Activated CD4-positive, alpha-beta T cell treated with anti-CD3 and anti-CD28 coated beads, Interleukin-2, amount 10 ng/mL, durations not matched to agents 7 days and 5 days (primary cell): ENCODE results near the gene KRT6A. TPM values are rescaled to one million over a fixed set of nuclear protein-coding genes. Genes with fewer than 3 reads are reported as not detected.

Experiments
- CTCF ChIA-PET: fragments of 350-600 bp; sonication (Branson Sonifier 250); formaldehyde crosslinking; loops from one replicate; lab custom pipeline; 2021; ENCODE audit warnings: antibody characterized with exemption; lab: Charles Lee
- POLR2A ChIA-PET: fragments of 350-600 bp; sonication (Branson Sonifier 250); formaldehyde crosslinking; loops from one replicate; lab custom pipeline; 2021; ENCODE audit warnings: antibody characterized with exemption; lab: Charles Lee
- DNase-seq: peaks from one replicate; pipeline ENCODE4 v3.0.0-alpha.2; 2020
- H3K27ac Mint-ChIP-seq: one replicate; pipeline ENCODE4 v1.8.0; 2021; ENCODE audit warnings: mild to moderate bottlenecking, moderate library complexity, mixed read lengths
- H3K27me3 Mint-ChIP-seq: one replicate; pipeline ENCODE4 v1.8.0; 2021; ENCODE audit warnings: mixed read lengths
- H3K36me3 Mint-ChIP-seq: one replicate; pipeline ENCODE4 v1.8.0; 2021; ENCODE audit warnings: low read depth, mixed read lengths
- H3K4me1 Mint-ChIP-seq: one replicate; pipeline ENCODE4 v1.8.0; 2021; ENCODE audit warnings: mixed read lengths
- H3K4me3 Mint-ChIP-seq: one replicate; pipeline ENCODE4 v1.8.0; 2021; ENCODE audit warnings: mild to moderate bottlenecking, moderate library complexity, mixed read lengths
- H3K9me3 Mint-ChIP-seq: one replicate; pipeline ENCODE4 v1.8.0; 2021; ENCODE audit warnings: mixed read lengths
- total RNA-seq, 2 experiments: library from RNA; stranded (reverse); gene quantifications; one replicate each; pipeline ENCODE4 v1.2.3, GENCODE V29; 2021

Gene KRT6A
- total RNA-seq, 2 experiments from 2014 or later = not detected

DNA sequence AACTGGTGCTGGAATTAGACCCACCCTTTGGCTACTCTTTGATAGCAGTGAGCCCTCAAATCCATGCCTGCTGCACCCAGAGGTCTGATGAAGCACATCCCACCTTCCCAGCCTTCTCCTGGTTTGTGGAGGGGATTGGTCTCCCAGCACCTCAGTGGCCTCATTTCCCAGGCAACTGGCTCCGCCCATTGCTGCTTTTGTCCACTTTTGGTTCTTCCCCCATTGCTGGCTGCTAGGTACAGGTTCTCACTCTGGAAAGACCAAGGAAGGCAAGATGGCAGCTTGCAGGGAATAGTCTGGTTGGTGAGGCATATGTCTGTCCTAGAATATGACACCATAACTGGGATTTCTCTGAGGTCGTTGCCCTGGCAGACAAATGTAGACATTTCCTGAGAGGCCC, 37.3 kb upstream of the KRT6A start:
- H3K4me3 Mint-ChIP-seq = no peak overlapping the region
- H3K36me3 Mint-ChIP-seq = no peaks in the 10 kb centered on the region
- H3K4me1 Mint-ChIP-seq = peaks cover 7% of the 10 kb centered on the region
- POLR2A ChIA-PET = no interaction called here
- no peak for DNase-seq
- CTCF ChIA-PET = no interaction called here
- no peaks in the 10 kb centered on the region for H3K9me3 Mint-ChIP-seq
- H3K27me3 Mint-ChIP-seq = no peaks in the 10 kb centered on the region
- no peak overlapping the region for H3K27ac Mint-ChIP-seq

DNA sequence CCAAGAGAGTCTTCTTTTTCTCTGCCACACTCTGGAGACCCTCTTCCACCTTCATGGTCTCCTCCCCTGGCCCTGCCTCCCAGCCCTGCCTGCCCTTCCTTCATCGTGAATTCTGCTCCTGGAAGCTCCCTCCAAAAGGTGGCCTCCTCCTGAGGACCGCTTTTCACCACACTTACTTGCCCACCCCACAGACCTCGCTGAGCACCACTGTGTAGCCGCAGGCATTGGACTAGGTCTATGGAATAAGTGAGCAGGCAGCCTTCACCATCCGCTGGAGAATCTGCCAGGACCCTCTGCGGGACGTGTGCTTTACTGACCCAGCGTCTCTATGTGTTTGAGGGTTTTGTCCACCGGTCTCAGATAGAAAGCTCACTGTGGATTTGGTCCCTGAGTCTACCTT, 36.8 kb upstream of the KRT6A start:
- no peaks in the 10 kb centered on the region for H3K36me3 Mint-ChIP-seq
- H3K27ac Mint-ChIP-seq = no peak overlapping the region
- no peak overlapping the region for H3K4me3 Mint-ChIP-seq
- H3K27me3 Mint-ChIP-seq = no peaks in the 10 kb centered on the region
- CTCF ChIA-PET = no interaction called here
- DNase-seq = no peak
- POLR2A ChIA-PET = no interaction called here
- H3K4me1 Mint-ChIP-seq = peaks cover 7% of the 10 kb centered on the region
- H3K9me3 Mint-ChIP-seq = no peaks in the 10 kb centered on the region

DNA sequence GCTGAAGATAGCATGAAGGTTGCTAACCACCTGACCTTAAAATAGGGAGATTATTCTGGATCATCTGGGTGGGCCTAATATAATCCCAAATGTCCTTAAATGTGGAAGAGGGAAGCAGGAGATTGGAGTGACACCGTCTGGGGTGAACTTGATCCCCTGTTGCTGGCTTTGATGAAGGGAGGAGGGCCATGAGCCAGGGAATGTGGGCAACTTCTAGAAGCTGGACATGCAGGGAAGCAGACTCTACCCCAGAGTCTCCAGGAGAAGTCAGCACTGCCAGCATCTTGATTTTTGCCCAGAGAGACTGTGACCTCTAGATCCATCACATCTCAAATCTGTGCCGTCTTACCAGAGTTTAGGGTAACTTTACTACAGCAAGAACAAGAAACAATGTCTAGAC, 36.4 kb upstream of the KRT6A start:
- Mint-ChIP-seq H3K9me3 (no peaks in the 10 kb centered on the region), H3K27ac (no peak overlapping the region), H3K36me3 (no peaks in the 10 kb centered on the region), H3K4me1 (peaks cover 7% of the 10 kb centered on the region), H3K4me3 (no peak overlapping the region), H3K27me3 (no peaks in the 10 kb centered on the region)
- ChIA-PET POLR2A (no interaction called here), CTCF (no interaction called here)
- no peak for DNase-seq

DNA sequence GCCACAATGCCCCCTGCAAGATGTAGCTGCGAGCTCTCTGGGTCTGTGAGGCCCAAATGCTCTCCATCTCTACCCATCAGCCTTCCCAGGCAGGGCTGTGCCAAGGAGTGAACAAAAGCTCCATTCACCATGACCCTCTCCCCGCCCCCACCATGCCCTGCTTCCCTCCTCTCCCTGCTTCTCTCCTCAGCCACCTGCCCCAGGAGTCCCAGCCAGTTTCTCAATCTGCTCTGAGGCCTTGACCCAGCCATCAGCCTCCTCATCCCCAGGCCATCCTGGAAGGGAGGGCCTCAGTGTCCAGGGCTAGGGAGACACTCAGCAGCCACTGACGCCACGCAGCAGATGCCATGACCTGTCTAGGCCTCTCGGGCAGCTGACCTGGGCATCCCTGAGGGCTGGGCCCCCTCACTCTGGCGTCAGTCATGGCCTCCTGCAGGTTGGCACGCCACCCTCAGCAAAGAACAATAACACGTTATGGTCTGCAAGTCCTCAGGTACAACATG, 35.6 kb upstream of the KRT6A start:
- H3K9me3 Mint-ChIP-seq = no peaks in the 10 kb centered on the region
- ChIA-PET POLR2A (no interaction called here), CTCF (no interaction called here)
- no peak overlapping the region for H3K27ac Mint-ChIP-seq
- H3K27me3 Mint-ChIP-seq = no peaks in the 10 kb centered on the region
- no peak for DNase-seq
- H3K36me3 Mint-ChIP-seq = no peaks in the 10 kb centered on the region
- no peak overlapping the region for H3K4me3 Mint-ChIP-seq
- peaks cover 7% of the 10 kb centered on the region for H3K4me1 Mint-ChIP-seq

DNA sequence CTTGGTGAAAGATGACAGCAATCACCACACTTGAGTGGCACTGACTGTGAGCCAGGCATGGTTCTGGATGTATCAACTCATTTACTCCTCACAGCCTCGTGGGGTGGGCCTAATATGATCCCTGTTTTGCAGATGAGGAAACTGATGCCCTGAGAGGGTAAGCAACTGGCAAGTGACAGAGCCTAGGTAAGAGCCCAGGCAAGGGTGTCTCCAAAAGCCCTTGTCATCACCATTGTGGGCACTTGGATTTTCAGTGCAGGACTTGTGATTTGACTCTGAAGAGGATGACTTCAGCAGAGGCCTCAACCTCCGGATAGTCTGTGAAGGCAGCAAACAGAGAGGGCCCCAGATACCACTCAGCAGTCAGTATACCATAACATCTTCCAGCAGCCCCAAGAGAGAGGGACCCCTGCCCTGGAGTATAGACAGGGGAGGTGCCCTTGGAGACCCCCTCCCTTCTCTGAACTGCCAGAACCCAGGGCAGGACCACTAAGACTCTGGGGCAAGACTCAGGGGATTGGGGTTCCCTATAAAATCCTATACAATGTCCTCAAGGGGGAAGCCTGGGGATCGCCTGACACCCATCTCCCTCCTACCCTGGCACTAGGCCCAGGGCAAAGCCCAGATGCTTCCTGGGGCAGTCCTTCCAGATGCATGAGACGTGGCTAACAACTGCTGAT, 34.2 kb upstream of the KRT6A start:
- H3K27ac Mint-ChIP-seq = no peak overlapping the region
- ChIA-PET CTCF (no interaction called here), POLR2A (no interaction called here)
- H3K27me3 Mint-ChIP-seq = no peaks in the 10 kb centered on the region
- no peaks in the 10 kb centered on the region for H3K36me3 Mint-ChIP-seq
- DNase-seq = no peak
- peaks cover 7% of the 10 kb centered on the region for H3K4me1 Mint-ChIP-seq
- H3K9me3 Mint-ChIP-seq = no peaks in the 10 kb centered on the region
- no peak overlapping the region for H3K4me3 Mint-ChIP-seq

DNA sequence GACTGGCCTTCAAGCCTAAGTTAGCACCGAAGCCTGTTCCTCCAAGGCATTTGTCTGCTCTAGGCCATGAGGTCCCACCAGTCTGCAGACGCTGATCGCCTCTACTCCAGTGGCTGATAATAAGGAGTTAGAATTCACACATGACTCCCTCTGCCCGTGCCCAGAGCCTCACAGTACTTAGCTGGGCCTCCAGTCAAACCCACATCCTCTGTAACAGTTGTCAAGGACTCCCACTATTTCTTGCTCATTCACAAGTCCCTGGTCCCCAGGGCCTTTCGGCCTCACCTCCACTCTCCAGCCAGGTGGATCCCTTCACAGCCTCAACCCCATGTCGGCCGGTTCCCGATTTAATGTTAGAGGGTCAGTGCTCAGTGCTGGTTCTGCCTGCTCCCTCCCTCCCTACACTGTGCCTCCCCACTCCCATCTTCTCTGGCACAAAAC, 33.5 kb upstream of the KRT6A start:
- no peaks in the 10 kb centered on the region for H3K27me3 Mint-ChIP-seq
- no peaks in the 10 kb centered on the region for H3K9me3 Mint-ChIP-seq
- ChIA-PET CTCF (no interaction called here), POLR2A (no interaction called here)
- peaks cover 7% of the 10 kb centered on the region for H3K4me1 Mint-ChIP-seq
- H3K36me3 Mint-ChIP-seq = no peaks in the 10 kb centered on the region
- DNase-seq = no peak
- no peak overlapping the region for H3K4me3 Mint-ChIP-seq
- H3K27ac Mint-ChIP-seq = no peak overlapping the region

DNA sequence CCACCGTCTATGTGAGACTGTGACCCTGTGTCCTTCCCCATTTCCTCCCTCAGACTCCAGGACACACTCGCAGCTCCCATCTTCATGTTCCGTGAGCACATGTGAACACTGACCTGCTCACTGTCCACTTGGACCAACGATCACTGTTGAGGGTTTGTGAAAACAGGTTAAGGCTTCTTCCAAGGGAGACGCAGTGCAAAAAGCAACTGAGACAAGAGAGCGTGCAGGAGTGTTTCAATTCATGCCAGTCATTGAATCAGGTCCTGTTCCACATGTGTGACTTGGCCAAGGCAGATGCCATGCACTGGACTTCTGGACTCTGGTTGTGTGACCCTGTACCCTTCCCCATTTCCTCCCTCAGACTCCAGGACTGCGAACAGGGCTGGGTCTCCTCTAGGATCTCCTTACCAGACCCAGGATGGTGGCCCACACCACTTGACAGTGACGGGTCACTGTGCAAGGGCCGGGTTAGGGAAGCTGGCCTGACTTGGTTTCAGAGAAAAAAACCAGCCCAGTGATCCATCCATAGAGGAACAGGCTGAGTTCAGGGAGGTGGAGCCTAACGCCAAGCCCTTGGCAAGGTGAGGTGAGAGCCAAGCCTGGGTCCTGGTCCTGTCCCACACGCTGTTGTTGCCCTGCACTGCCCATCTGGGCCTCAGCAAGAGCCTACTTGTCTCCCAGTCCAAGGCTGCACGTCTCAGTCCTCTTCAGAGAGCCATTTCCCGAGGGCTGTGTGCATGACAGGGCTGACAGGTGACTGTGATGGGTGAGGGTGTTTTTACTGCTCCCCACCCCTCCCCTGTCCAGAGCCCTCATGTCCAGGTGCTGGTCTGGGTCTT, 32.8 kb upstream of the KRT6A start:
- Mint-ChIP-seq H3K36me3 (no peaks in the 10 kb centered on the region), H3K9me3 (no peaks in the 10 kb centered on the region), H3K4me1 (peaks cover 7% of the 10 kb centered on the region), H3K27ac (no peak overlapping the region), H3K4me3 (no peak overlapping the region), H3K27me3 (no peaks in the 10 kb centered on the region)
- CTCF ChIA-PET = no interaction called here
- POLR2A ChIA-PET = no interaction called here
- DNase-seq = no peak

DNA sequence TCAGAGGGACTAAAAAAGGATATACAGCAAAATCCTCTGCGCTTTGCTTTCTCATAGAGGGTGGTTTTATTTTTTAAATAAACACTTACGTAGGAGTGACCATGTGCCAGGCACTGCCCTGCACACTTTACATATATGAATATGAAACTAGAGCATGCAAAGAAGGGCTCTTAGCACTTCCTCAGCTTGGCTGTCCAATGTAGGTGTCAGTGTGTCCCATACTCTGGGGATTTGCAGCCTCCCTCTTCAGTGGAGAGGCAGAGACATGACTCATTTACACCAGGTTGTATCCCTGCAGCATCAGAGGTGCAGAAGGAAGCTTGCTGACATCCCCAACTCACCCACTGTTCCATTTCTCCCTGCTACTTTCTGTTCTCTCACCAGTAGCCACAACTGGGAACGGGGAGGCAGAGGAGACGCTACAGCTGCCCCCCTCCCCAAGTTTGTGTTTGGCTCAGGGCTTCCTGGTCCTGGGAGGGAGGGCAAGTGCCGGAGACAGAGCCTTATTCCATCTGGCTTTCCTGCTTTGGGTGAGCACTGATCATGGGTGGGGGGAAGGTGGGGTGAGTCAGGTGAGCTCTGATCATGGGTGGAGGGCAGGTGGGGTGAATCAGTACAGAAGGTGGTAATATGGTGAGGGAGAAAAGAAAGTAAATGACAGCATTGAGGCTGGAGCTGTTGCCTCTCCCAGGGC, 32.0 kb upstream of the KRT6A start:
- no peak overlapping the region for H3K27ac Mint-ChIP-seq

DNA sequence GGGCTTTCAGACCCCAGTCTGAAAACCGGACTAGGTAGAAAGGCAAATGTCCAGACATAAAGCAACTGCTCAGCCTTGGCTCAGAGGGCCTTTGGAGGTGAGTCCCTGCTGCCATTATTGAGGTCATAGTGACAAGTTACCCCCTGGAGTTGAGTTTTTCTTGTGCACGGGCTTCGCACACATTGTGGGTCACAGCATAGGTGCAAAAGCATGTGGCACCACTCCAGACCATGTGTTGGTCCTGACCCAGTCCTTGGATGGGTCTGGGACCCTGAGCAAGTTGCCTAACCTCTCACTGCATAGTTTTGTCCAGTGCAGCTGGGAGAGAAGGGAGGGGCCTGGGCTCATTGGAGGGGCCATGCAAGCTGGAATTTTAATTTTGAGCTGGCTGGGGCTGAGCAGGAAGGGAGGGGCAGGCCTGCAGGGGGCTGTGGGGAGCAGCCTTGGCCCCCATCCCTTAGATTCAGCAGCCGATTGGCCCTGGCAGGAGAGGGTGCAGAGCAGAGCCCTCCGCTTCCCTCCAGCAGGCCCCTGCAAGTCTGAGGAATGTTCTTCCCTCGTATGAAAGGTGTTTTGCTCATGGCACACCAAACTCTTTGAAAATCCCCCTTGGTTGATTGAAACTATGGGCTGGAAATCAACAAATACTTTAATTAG, 31.3 kb upstream of the KRT6A start:
- no peak for DNase-seq
- Mint-ChIP-seq H3K27me3 (no peaks in the 10 kb centered on the region), H3K36me3 (no peaks in the 10 kb centered on the region), H3K4me3 (no peak overlapping the region), H3K4me1 (peaks cover 7% of the 10 kb centered on the region), H3K9me3 (no peaks in the 10 kb centered on the region), H3K27ac (no peak overlapping the region)
- ChIA-PET POLR2A (no interaction called here), CTCF (no interaction called here)

More for the DNA sequence above, 32.0 kb upstream of the KRT6A start:
- CTCF ChIA-PET = no interaction called here
- POLR2A ChIA-PET = no interaction called here
- Mint-ChIP-seq H3K27me3 (no peaks in the 10 kb centered on the region), H3K9me3 (no peaks in the 10 kb centered on the region), H3K36me3 (no peaks in the 10 kb centered on the region), H3K4me3 (no peak overlapping the region), H3K4me1 (peaks cover 7% of the 10 kb centered on the region)
- no peak for DNase-seq

DNA sequence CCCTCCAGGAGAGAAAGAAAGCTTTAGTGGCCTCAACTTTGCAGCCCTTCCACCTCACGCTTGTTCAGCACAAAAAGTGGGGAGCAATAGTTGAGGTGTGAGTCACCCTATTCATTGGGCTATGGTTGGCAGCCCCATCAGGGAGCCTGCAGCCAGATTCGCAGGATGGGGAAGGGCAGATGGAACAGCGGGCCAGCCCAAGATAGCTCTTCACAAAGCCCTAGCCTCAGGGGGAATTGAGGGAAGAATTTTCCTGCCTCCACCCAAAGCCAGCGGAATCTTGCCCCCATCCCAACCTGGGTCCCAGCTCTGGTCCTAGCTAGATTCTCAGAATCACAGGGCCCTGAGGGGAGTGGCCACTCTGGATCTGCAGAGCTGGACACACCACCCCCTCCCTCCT, 30.8 kb upstream of the KRT6A start:
- H3K4me1 Mint-ChIP-seq = peaks cover 7% of the 10 kb centered on the region
- no peaks in the 10 kb centered on the region for H3K9me3 Mint-ChIP-seq
- H3K27ac Mint-ChIP-seq = no peak overlapping the region
- POLR2A ChIA-PET = no interaction called here
- CTCF ChIA-PET = no interaction called here
- no peak overlapping the region for H3K4me3 Mint-ChIP-seq
- H3K27me3 Mint-ChIP-seq = no peaks in the 10 kb centered on the region
- H3K36me3 Mint-ChIP-seq = no peaks in the 10 kb centered on the region
- no peak for DNase-seq

DNA sequence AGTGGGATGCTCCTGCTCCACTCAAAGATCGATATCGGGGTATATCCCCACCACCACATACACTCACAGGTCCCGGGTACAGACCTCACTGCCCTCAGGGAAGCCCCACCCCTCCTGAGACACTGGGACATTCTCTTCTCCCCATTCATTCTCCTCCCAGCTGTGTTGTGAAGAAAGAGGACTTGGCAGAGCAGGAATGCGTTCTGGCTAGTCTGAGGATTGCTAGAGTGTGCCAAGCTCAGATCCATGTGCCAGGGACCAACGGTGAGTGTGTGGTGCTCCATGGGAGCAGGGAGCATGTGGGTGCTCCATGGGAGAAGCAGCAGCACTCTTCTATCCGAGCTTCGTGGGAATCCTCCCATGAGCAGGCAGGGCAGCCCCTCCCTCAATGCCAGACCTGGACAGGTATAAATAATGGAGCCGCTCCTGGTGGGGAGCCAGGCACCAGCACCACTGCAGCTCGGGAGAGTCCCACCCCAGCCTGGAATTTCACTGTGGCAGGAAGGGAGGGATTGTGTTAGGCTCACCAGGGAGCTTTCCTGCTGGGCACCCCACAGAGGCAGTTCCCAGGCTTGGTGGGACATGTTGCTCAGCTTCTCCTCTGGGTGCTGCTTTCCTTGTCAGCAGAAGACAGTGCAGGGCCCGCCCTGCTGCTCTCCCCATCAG, 29.4 kb upstream of the KRT6A start:
- CTCF ChIA-PET = no interaction called here

DNA sequence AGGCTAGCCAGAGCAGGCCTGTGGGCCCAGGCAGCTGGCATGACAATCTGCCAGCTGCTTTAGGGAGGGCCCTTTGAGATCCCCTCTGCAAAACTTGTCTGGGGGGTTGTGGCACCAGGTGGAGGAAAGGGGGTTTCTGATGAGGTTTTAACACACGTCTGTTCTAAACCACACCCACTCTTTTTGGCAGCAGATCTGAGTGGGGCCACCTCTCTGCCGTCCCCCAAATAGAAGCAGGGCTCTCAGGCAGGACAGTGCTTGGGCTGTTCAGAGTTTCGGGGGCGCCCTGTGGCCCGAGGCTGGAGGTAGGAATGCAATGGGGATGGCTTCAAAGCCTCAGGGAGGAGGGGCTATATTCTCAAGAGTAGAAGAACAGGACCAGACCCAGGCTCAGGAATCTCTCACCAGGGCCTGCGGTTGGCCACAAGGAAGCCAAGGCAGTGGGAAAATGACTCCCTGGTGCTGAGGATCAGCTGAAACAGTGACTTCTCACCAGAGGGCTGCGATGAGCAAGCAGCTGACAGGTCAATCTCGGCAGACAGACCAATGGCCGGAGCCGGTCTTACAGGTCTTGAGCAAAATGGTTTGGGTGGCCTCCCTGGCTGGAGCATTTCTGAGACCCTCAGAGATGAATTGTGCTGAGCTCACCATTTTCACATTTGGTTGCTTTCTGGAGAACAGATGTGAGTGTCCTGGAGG, 28.7 kb upstream of the KRT6A start:
- Mint-ChIP-seq H3K4me1 (peaks cover 3% of the 10 kb centered on the region), H3K36me3 (no peaks in the 10 kb centered on the region), H3K27ac (no peak overlapping the region), H3K4me3 (no peak overlapping the region), H3K9me3 (no peaks in the 10 kb centered on the region), H3K27me3 (no peaks in the 10 kb centered on the region)
- CTCF ChIA-PET = no interaction called here
- DNase-seq = peak; percentile 3
- POLR2A ChIA-PET = interaction anchor here (0.5 kb wide), 1 partner anchor 726 kb away, joined by 4 read pairs; no protein-coding TSS in a partner anchor

More for the DNA sequence above, 29.4 kb upstream of the KRT6A start:
- no peaks in the 10 kb centered on the region for H3K27me3 Mint-ChIP-seq
- no peak overlapping the region for H3K27ac Mint-ChIP-seq
- peak; percentile 2 for DNase-seq
- no peak overlapping the region for H3K4me3 Mint-ChIP-seq
- H3K9me3 Mint-ChIP-seq = no peaks in the 10 kb centered on the region
- POLR2A ChIA-PET = no interaction called here
- no peaks in the 10 kb centered on the region for H3K36me3 Mint-ChIP-seq
- peaks cover 7% of the 10 kb centered on the region for H3K4me1 Mint-ChIP-seq
